GM12891 (cell line): Measurements from ENCODE around the gene PPP6R1.
A peak's percentile ranks its signal among the peaks of the same experiment; 100 is the strongest.

Experiments used
- POLR2A ChIP-seq: IDR thresholded peaks from 2 replicates; pipeline ENCODE4 v1.6.1; 2011; ENCODE audit warnings: low read depth, low read length, control low read depth
- POLR2AphosphoS5 ChIP-seq: IDR thresholded peaks from 2 replicates; pipeline ENCODE4 v1.6.1; 2011; ENCODE audit warnings: low read depth, low read length, control low read depth

DNA sequence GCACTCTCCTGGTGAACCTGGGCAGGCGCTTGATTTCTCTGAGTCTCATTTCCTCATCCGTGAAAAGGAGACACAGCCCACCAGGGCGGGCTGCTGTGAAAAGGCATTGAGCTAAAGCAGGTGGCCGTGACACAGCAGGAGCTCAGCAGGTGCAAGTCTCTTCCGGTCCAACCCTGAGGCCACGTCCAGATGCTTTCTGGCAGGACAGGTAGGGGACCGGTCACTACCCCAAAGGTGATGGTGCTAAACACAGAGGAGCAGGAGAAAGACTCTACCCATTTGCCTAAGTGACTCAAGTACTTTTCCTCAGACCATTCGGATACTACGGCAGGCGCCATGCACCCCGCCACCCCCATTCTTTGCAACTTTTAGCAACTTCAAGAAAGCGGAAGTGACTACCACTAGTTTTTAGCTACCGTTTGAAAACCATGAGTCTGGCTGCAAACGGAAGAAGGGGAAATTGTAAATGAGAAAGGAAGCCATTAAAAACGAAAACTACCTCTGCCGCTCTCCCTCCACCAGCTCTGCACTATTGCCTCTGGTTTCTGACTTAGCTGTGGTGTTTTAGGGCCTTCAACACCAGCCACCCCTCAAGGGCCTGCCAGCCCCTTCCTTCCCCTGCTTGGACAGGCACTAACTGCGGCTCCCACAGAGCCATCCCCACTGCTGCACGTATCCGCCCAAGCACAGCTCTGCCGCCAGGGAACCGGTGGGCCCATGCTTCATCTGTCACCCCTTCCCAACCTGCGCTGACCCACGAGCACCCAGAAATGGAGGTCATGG lies 4.8 kb downstream of the PPP6R1 start:
- TF ChIP-seq POLR2AphosphoS5 = peak; percentile 43; the same call in 1 of the 2 replicates
- 0 out of 2 replicates have a peak, but pooled peaks have one; percentile 18 for TF ChIP-seq POLR2A
